H1 (cell line): Measurements from ENCODE around the gene DOCK1.

Experiments used
- CBX5 ChIP-seq: fragments of 300-800, 300-1000 bp; sonication (generic); IDR thresholded peaks from 2 replicates; pipeline ENCODE4 v1.7.1; 2016; ENCODE audit warnings: antibody characterized with exemption, low read length, low read depth
- CEBPB ChIP-seq: IDR thresholded peaks from 2 replicates; pipeline ENCODE4 v1.6.1; 2012; ENCODE audit warnings: low read depth, low read length
- CREB1 ChIP-seq: IDR thresholded peaks from 2 replicates; pipeline ENCODE4 v1.6.1; 2012; ENCODE audit warnings: inconsistent platforms
- EP300 ChIP-seq, 2 experiments: IDR thresholded peaks; 1 replicate in 1 of 2; 2 replicates in 1 of 2; pipeline ENCODE4 v1.6.1; 2011 to 2012; ENCODE audit warnings: low read depth in 2 of 2, low read length in 2 of 2, mild to moderate bottlenecking in 2 of 2, borderline replicate concordance in 1 of 2, inconsistent platforms in 1 of 2, moderate library complexity in 1 of 2
- EZH2 ChIP-seq: fragments of 200-600 bp; sonication (generic); IDR thresholded peaks from 2 replicates; pipeline ENCODE4 v1.7.1; 2012; ENCODE audit warnings: low read depth, mild to moderate bottlenecking, moderate library complexity, low read length, inconsistent platforms; ENCODE audit not compliant: severe bottlenecking
- JUN ChIP-seq: IDR thresholded peaks from 2 replicates; pipeline ENCODE4 v1.6.1; 2011; ENCODE audit warnings: low read depth, mild to moderate bottlenecking, improper control_type of control experiment, low read length
- NRF1 ChIP-seq: IDR thresholded peaks from 2 replicates; pipeline ENCODE4 v1.6.1; 2011; ENCODE audit warnings: mild to moderate bottlenecking, low read depth, low read length, improper control_type of control experiment
- POLR2AphosphoS5 ChIP-seq: IDR thresholded peaks from 2 replicates; pipeline ENCODE4 v1.6.1; 2011; ENCODE audit warnings: low read depth, low read length
- SP2 ChIP-seq: IDR thresholded peaks from 2 replicates; pipeline ENCODE4 v1.6.1; 2012; ENCODE audit warnings: mild to moderate bottlenecking, low read length, inconsistent platforms
- SUZ12 ChIP-seq: fragments of 200-600 bp; sonication (generic); IDR thresholded peaks from 2 replicates; pipeline ENCODE4 v1.6.1; 2012; ENCODE audit warnings: mild to moderate bottlenecking, inconsistent platforms, low read length, moderate library complexity, mixed read lengths
- TCF12 ChIP-seq: IDR thresholded peaks from 2 replicates; pipeline ENCODE4 v1.6.1; 2011; ENCODE audit warnings: low read depth, mild to moderate bottlenecking, low read length
- YY1 ChIP-seq: IDR thresholded peaks from 2 replicates; pipeline ENCODE4 v1.6.1; 2011; ENCODE audit warnings: low read depth, mild to moderate bottlenecking, low read length
- TF ChIP-seq, protein P1 (sequence below), 3 experiments: IDR thresholded peaks; 1 replicate in 2 of 3; 2 replicates in 1 of 3; pipeline versions ENCODE4 v1.5.1 to v1.6.1; 2011; ENCODE audit warnings: low read length in 3 of 3, mild to moderate bottlenecking in 3 of 3, inconsistent platforms in 2 of 3, low read depth in 1 of 3, moderate library complexity in 1 of 3; ENCODE audit not compliant: insufficient read depth in 1 of 3; ENCODE audit errors: control extremely low read depth in 1 of 3

- TF ChIP-seq EZH2 (no peak), SUZ12 (no peak), TCF12 (no peak), NRF1 (no peak), YY1 (no peak), CREB1 (no peak), CBX5 (no peak), SP2 (no peak), JUN (no peak), CEBPB (no peak), EP300 (IDR thresholded peaks at IDR 0.05; ENCODE audit: borderline replicate concordance in 1 of 2, low read depth in 2 of 2, low read length in 2 of 2) (no peak), POLR2AphosphoS5 (no peak)
- TF ChIP-seq, protein P1, sequence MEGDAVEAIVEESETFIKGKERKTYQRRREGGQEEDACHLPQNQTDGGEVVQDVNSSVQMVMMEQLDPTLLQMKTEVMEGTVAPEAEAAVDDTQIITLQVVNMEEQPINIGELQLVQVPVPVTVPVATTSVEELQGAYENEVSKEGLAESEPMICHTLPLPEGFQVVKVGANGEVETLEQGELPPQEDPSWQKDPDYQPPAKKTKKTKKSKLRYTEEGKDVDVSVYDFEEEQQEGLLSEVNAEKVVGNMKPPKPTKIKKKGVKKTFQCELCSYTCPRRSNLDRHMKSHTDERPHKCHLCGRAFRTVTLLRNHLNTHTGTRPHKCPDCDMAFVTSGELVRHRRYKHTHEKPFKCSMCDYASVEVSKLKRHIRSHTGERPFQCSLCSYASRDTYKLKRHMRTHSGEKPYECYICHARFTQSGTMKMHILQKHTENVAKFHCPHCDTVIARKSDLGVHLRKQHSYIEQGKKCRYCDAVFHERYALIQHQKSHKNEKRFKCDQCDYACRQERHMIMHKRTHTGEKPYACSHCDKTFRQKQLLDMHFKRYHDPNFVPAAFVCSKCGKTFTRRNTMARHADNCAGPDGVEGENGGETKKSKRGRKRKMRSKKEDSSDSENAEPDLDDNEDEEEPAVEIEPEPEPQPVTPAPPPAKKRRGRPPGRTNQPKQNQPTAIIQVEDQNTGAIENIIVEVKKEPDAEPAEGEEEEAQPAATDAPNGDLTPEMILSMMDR (IDR thresholded peaks at IDR 0.05; ENCODE audit: control extremely low read depth in 1 of 3, insufficient read depth in 1 of 3, low read depth in 1 of 3, low read length in 3 of 3): no peak
Observed at GRCh38 chr10:127020260-127020659, 115.0 kb downstream of the DOCK1 start.
